Upper lobe of left lung (tissue), 6 donors: ENCODE data around the gene CRY1. TPM values are rescaled to one million over a fixed set of nuclear protein-coding genes. Genes with fewer than 3 reads are reported as not detected.

Source experiments
- ATAC-seq, 2 donors: fragments of 200-7000 bp; cut with Tn5 transposase; one replicate each; pipeline ENCODE4 v1.9.1; 2022; ENCODE audit warnings: mild to moderate bottlenecking in 2 of 2, moderate library complexity in 2 of 2; ENCODE audit not compliant: low FRiP score in 2 of 2
- DNase-seq, 2 donors: peaks; one replicate each; pipeline ENCODE4 v3.0.0-alpha.2; 2019 to 2020
- H3K27ac ChIP-seq, 4 donors: fragments of 200-600 bp; sonication (generic); one replicate each; pipeline ENCODE4 v1.5.1; 2016 to 2019
- H3K27me3 ChIP-seq, 4 donors: fragments of 200-600 bp; sonication (generic); one replicate each; pipeline ENCODE4 v1.5.1; 2017 to 2019
- H3K36me3 ChIP-seq, 4 donors: fragments of 200-600 bp; sonication (generic); one replicate each; pipeline ENCODE4 v1.5.1; 2016 to 2019
- H3K4me1 ChIP-seq, 4 donors: fragments of 200-600 bp; sonication (generic); one replicate each; pipeline ENCODE4 v1.5.1; 2018 to 2019
- H3K4me3 ChIP-seq, 4 donors: fragments of 200-600 bp; sonication (generic); one replicate each; pipeline ENCODE4 v1.5.1; 2017 to 2019; ENCODE audit warnings: mild to moderate bottlenecking in 2 of 4, moderate library complexity in 1 of 4
- H3K9me3 ChIP-seq, 4 donors: fragments of 200-600 bp; sonication (generic); one replicate each; pipeline ENCODE4 v1.5.1; 2018 to 2019
- CTCF ChIP-seq, 6 experiments: fragments of 450-650 bp in 4 of 6; fragments of 200-600 bp in 2 of 6; sonication (generic) in 2 of 6; IDR thresholded peaks; one replicate each; pipeline ENCODE4 v1.5.1; 2016 to 2019; ENCODE audit warnings: antibody characterized with exemption in 6 of 6
- EP300 ChIP-seq, 4 donors: sonication (generic); formaldehyde crosslinking; IDR thresholded peaks; one replicate each; pipeline ENCODE4 v1.5.1; 2017; ENCODE audit warnings: antibody characterized with exemption in 4 of 4, control low read depth in 2 of 4
- POLR2A ChIP-seq, 4 donors: fragments of 450-650 bp; IDR thresholded peaks; one replicate each; pipeline ENCODE4 v1.5.1; 2016 to 2017; ENCODE audit warnings: antibody characterized with exemption in 4 of 4, mild to moderate bottlenecking in 2 of 4
- POLR2AphosphoS5 ChIP-seq, 2 donors: sonication (generic); formaldehyde crosslinking; IDR thresholded peaks; one replicate each; pipeline ENCODE4 v1.5.1; 2017; ENCODE audit warnings: antibody characterized with exemption in 2 of 2
- WGBS, 2 donors: methylation state at CpG; one replicate each; pipeline ENCODE4 v1.1.5; 2017 to 2018; 5-methylcytosine and 5-hydroxymethylcytosine counted together
- total RNA-seq, 6 donors: library from RNA; depleted of rRNA in 4 of 6; stranded (reverse); fragments of >200 nt in 4 of 6; gene quantifications; one replicate each; pipeline versions ENCODE4 v1.1.0 to v1.2.1, GENCODE V29; 2016 to 2021
- donor health status: DM: no; HTN: no; CAD: no; lungs with moderate emphysema.
- donor health status: DM: no; HTN: yes; CAD: no; lungs with severe emphysema.

The CRY1 gene
- total RNA-seq, 6 donors from 2014 or later, result 16.6 to 56.6 (median 42.0) TPM

DNA sequence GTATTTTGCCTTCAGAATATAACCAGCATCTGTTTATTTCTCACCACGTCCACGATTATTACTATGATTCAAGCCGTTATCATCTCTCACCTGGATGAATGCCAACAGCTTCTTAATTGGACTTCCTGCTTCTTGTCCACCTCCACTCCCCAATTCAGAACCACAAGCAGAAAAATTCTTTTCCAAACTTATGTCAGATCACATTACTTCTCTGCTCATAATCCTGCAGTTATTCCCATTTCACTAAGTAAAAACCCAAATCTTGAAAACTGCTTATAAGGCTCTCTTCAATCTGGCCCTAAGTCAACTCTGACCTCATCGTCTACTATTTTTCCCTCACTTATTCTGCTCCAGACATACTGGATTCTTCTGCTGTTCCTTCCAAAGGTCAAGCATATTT, 2.0 kb downstream of the CRY1 start:
- WGBS, 2 donors, result 35% methylated on average over 4 of the region's 4 CpGs
- Histone ChIP-seq H3K4me3 (peak overlapping the region in 3 of 4 donors; percentile 62 to 89 (median 67)), H3K4me1 (peaks cover 15 to 29% (median 22%) of the 10 kb centered on the region in 4 donors), H3K9me3 (no peaks in the 10 kb centered on the region), H3K27ac (peak overlapping the region; percentile 28 to 97 (median 78)), H3K36me3 (no peaks in the 10 kb centered on the region), H3K27me3 (no peaks in the 10 kb centered on the region)
- ATAC-seq, result peak in 1 of 2 donors; percentile 24
- DNase-seq, result no peak
- TF ChIP-seq CTCF (IDR thresholded peaks at IDR 0.05) (no peak), POLR2AphosphoS5 (IDR thresholded peaks at IDR 0.05) (no peak), EP300 (IDR thresholded peaks at IDR 0.05) (no peak), POLR2A (IDR thresholded peaks at IDR 0.05) (no peak)

DNA sequence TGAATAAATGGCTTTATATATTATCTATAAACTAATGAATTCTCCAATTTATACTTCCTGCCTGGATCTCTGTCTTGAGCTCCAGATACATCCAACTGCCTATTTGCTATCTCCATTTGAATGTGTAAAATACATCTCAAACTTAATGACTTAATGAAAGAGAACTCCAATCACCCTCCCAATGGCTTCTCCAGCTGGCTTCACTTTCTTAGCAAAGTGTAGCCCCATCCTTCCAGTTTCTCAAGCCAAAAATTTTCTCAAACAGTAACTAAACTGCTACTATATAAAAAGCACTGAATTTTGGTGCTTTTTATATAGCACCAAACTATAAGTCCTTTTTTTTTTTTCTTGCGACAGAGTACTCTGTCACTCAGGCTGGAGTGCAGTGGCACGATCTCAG, 2.6 kb downstream of the CRY1 start:
- DNase-seq (no peak), ATAC-seq (no peak)
- H3K9me3 ChIP-seq, result no peaks in the 10 kb centered on the region
- H3K27me3 ChIP-seq, result no peaks in the 10 kb centered on the region
- H3K27ac ChIP-seq, result peak overlapping the region in 1 of 4 donors; percentile 91
- whole genome bisulfite sequencing, 2 donors, result 79 to 89% methylated on average over 2 of the region's 2 CpGs
- H3K4me3 ChIP-seq, result peak overlapping the region in 1 of 4 donors; percentile 67
- no peaks in the 10 kb centered on the region for H3K36me3 ChIP-seq
- no peak for TF ChIP-seq POLR2AphosphoS5 (IDR thresholded peaks at IDR 0.05)
- no peak for TF ChIP-seq CTCF (IDR thresholded peaks at IDR 0.05)
- TF ChIP-seq EP300 (IDR thresholded peaks at IDR 0.05), result no peak
- no peak for TF ChIP-seq POLR2A (IDR thresholded peaks at IDR 0.05)
- H3K4me1 ChIP-seq, result peaks cover 15 to 29% (median 22%) of the 10 kb centered on the region in 4 donors

GRCh38 chr12:107088912-107089311, 4.4 kb downstream of the CRY1 start:
- TF ChIP-seq EP300 (IDR thresholded peaks at IDR 0.05) (no peak), POLR2AphosphoS5 (IDR thresholded peaks at IDR 0.05) (no peak), CTCF (IDR thresholded peaks at IDR 0.05) (no peak), POLR2A (IDR thresholded peaks at IDR 0.05) (no peak)
- 98 to 99% methylated on average over 2 of the region's 2 CpGs for WGBS, 2 donors
- no peak for ATAC-seq
- no peak overlapping the region for H3K27ac ChIP-seq
- H3K36me3 ChIP-seq, result no peaks in the 10 kb centered on the region
- DNase-seq, result no peak
- H3K4me3 ChIP-seq, result no peak overlapping the region
- H3K27me3 ChIP-seq, result no peaks in the 10 kb centered on the region
- peaks cover 10 to 22% (median 19%) of the 10 kb centered on the region in 4 donors for H3K4me1 ChIP-seq
- H3K9me3 ChIP-seq, result no peaks in the 10 kb centered on the region

DNA sequence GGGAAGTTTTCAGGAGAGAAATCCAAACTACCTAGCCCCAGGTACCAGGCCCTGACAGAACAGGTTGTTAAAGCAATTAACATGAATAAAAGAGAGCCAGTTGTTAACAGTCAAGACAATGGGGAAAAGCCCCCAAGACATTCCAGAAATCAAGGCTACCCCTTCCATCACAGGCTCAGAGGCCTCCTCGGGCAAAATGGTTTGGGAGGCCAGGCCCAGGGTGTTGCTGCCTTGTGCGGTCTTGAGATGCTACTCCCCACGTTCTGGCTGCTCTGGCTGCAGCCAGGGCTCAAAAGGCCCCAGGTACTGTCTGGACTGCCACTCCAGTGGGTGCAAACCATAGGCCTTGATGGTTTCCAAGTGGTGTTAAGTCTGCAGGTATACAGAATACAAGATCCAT, 7.0 kb downstream of the CRY1 start:
- no peak for DNase-seq
- H3K36me3 ChIP-seq, result no peaks in the 10 kb centered on the region
- no peak overlapping the region for H3K4me3 ChIP-seq
- H3K4me1 ChIP-seq, result peaks cover 0 to 8% (median 6%) of the 10 kb centered on the region in 4 donors
- no peak overlapping the region for H3K27ac ChIP-seq
- ATAC-seq, result no peak
- TF ChIP-seq CTCF (IDR thresholded peaks at IDR 0.05), result no peak
- no peak for TF ChIP-seq POLR2A (IDR thresholded peaks at IDR 0.05)
- TF ChIP-seq POLR2AphosphoS5 (IDR thresholded peaks at IDR 0.05), result no peak
- no peak for TF ChIP-seq EP300 (IDR thresholded peaks at IDR 0.05)
- WGBS, 2 donors, result 88 to 93% methylated on average over 2 to 3 of the region's 3 CpGs
- H3K27me3 ChIP-seq, result no peaks in the 10 kb centered on the region
- H3K9me3 ChIP-seq, result no peaks in the 10 kb centered on the region

DNA sequence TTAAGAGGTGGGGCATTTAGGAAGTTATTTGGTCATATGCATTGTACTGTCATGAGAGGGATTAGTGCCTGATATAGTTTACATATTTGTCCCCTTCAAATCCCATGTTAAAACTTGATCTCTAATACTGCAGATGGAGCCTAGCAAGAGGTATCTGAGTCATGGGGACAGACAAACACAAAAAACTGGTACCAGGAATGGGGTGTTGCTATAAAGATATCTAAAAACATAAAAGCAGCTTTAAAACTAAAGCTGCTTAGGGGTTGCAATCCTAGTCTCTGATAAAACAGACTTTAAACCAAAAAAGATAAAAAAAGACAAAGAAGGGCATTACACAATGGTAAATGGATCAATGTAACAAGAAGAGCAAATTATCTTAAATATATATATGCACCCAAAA, 11.6 kb downstream of the CRY1 start:
- H3K4me1 ChIP-seq, result peaks cover 0 to 15% (median 2%) of the 10 kb centered on the region in 4 donors
- TF ChIP-seq EP300 (IDR thresholded peaks at IDR 0.05) (no peak), CTCF (IDR thresholded peaks at IDR 0.05) (no peak), POLR2AphosphoS5 (IDR thresholded peaks at IDR 0.05) (no peak), POLR2A (IDR thresholded peaks at IDR 0.05) (no peak)
- H3K27me3 ChIP-seq, result no peaks in the 10 kb centered on the region
- DNase-seq, result no peak
- H3K4me3 ChIP-seq, result no peak overlapping the region
- no peaks in the 10 kb centered on the region for H3K36me3 ChIP-seq
- H3K9me3 ChIP-seq, result no peaks in the 10 kb centered on the region
- H3K27ac ChIP-seq, result no peak overlapping the region
- ATAC-seq, result no peak
